GM12891 (cell line): ENCODE data around the gene ANO4.

Experiments used
- DNase-seq: peaks from one replicate; pipeline ENCODE4 v3.0.0; 2011; ENCODE audit warnings: low spot score; ENCODE audit not compliant: insufficient read length
- FAIRE-seq: peaks from 2 replicates; lab custom pipeline; 2011; peaks lifted over from hg19 to GRCh38; lab: Jason Lieb, UNC
- PAX5 ChIP-seq: IDR thresholded peaks from 2 replicates; pipeline ENCODE4 v1.6.1; 2011; ENCODE audit warnings: low read length, moderate library complexity, mild to moderate bottlenecking; ENCODE audit not compliant: insufficient read depth, severe bottlenecking
- POLR2A ChIP-seq: IDR thresholded peaks from 2 replicates; pipeline ENCODE4 v1.6.1; 2011; ENCODE audit warnings: low read depth, low read length, control low read depth
- POLR2AphosphoS5 ChIP-seq: IDR thresholded peaks from 2 replicates; pipeline ENCODE4 v1.6.1; 2011; ENCODE audit warnings: low read depth, low read length, control low read depth
- POU2F2 ChIP-seq: IDR thresholded peaks from 2 replicates; pipeline ENCODE4 v1.6.1; 2011; ENCODE audit warnings: low read depth, mild to moderate bottlenecking, control low read depth, low read length, moderate library complexity
- SPI1 ChIP-seq: IDR thresholded peaks from 2 replicates; pipeline ENCODE4 v1.6.1; 2011; ENCODE audit warnings: low read depth, low read length, control low read depth
- TAF1 ChIP-seq: IDR thresholded peaks from 2 replicates; pipeline ENCODE4 v1.6.1; 2011; ENCODE audit warnings: low read depth, low read length, control low read depth

The ANO4 gene

DNA sequence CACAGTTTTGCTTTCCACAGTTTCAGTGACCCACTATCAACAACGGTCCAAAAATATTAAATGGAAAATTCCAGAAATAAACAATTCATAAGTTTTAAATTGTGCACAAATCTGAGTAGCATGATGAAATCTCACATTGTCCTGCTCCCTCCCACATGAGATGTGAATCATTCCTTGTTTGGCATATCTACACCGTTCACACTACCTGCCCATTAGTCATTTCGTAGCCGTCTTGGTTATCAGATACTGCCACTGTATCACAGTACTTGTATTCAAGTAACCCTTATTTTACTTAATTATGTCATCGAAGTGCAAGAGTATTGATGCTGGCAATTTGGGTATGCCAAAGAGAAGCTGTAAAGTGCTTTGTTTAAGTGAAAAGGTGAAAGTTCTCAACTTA is 270.1 kb downstream of the ANO4 start:
- no peak for TF ChIP-seq SPI1
- TF ChIP-seq TAF1, result no peak
- TF ChIP-seq POLR2AphosphoS5, result no peak
- TF ChIP-seq POU2F2, result no peak
- TF ChIP-seq PAX5, result no peak
- no peak for TF ChIP-seq POLR2A
- FAIRE-seq (no peak), DNase-seq (no peak)

DNA sequence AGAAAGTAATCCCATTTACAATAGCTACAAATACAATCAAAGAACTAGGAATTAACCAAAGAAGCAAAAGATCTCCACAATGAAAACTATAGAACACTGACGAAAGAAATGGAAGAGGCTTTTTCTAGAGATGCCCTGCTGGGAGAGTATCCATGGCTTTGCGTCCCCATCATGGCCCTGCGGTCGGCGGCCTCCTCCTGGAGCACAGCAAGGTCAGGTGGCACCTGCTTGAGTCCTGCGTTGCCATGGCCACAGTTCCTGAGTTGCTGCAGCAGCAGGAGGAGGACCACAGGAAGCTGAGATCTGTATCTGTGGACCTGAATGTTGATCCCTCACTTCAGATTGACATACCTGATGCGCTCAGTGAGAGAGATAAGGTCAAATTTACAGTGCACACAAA is 271.9 kb downstream of the ANO4 start:
- DNase-seq, result no peak
- TF ChIP-seq TAF1 (no peak), SPI1 (no peak), POLR2AphosphoS5 (no peak), PAX5 (no peak), POLR2A (no peak)
- FAIRE-seq, result no peak

DNA sequence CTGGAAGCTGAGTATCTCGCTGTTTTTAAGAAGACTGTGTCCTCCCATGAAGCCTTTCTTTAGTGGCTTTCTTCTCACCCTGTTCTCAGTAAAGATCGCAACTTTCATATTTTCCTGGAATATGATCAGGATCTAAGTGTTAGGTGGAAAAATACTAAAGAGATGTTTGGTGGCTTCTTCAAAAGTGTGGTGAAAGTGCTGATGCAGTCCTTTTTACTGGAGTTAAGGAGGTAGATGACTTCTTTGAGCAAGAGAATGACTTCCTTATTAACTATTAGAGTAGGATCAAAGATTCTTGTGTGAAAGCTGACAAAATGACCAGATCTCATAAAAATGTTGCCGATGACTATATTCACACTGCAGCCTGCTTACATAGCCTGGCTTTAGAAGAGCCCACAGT is 273.8 kb downstream of the ANO4 start:
- TF ChIP-seq POLR2AphosphoS5 (no peak), SPI1 (no peak), PAX5 (no peak)

DNA sequence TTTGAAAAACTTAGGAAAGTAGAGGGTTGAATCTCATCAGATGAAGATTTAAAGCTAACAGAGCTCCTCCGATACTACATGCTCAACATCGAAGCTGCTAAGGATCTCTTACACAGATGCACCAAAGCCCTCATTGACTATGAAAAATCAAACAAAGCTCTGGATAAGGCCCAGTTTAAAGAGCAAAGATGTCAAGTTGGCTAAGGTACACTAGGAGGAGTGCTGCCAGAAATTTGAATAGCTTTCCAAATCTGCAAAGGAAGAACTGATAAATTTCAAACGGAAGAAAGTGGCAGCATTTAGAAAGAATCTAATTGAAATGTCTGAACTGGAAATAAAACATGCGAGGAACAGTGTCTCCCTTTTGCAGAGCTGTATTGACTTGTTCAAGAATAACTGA is 274.3 kb downstream of the ANO4 start:
- DNase-seq (no peak), FAIRE-seq (no peak)
- TF ChIP-seq POLR2A (no peak), POU2F2 (no peak), PAX5 (no peak), SPI1 (no peak), TAF1 (no peak), POLR2AphosphoS5 (no peak)

More for the DNA sequence above, 273.8 kb downstream of the ANO4 start:
- DNase-seq (no peak), FAIRE-seq (no peak)

DNA sequence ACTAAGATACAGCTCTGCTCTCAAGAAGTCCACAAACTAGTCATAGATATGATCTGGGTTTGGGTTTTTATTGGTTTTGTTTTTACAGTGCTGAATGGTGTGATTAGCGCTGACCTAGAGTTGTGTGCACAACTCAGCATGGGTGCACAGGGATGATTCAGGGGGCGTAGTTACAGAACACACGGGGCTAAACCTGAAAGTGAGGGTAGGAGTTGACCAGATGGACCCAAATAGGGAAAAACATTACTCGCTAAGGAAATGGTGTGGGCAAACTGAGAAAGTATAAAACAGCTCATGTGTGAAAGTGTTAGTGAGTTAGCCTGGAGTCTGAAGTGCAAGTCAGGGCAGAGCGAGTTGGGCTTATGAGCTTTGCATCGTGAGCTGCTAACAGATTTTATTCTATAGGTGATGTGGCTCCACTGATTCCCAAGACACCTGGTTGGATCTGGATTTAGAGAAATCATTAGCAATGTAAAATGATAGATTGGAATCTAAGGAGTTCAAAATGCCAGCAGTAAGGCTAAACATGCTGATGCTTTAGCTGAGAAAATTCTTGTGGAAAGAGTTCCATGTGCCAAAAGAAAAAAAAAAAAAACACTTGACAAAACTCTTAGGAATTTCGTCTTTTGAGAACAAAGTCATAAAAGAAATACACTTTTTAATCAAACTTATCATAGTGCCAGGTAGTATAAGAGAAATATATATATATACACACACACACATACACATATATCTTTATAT is 280.5 kb downstream of the ANO4 start:
- FAIRE-seq (no peak), DNase-seq (no peak)
- TF ChIP-seq POLR2A (no peak), SPI1 (no peak), POU2F2 (no peak), PAX5 (no peak), TAF1 (no peak), POLR2AphosphoS5 (no peak)

DNA sequence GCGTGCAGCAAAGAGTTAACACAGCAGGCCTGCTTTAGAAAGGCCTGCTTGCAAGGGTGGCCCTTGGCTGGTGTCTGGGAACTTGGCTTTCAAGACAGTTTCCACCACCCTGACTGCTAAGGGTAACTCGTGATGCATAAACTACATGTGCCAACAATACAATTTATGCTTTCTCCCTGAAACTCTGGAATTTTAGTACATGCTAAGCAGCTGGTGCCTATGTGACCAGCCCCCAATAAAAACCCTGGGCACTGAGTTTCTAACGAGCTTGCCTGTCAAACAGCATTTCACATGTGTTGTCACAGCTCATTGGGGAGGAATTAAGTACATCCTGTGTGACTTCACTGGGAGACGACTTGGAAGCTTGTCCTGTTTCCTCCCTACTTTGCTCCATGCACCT is 282.3 kb downstream of the ANO4 start:
- TF ChIP-seq SPI1 (no peak), POLR2AphosphoS5 (no peak), POU2F2 (no peak)
- DNase-seq, result no peak
- no peak for FAIRE-seq

DNA sequence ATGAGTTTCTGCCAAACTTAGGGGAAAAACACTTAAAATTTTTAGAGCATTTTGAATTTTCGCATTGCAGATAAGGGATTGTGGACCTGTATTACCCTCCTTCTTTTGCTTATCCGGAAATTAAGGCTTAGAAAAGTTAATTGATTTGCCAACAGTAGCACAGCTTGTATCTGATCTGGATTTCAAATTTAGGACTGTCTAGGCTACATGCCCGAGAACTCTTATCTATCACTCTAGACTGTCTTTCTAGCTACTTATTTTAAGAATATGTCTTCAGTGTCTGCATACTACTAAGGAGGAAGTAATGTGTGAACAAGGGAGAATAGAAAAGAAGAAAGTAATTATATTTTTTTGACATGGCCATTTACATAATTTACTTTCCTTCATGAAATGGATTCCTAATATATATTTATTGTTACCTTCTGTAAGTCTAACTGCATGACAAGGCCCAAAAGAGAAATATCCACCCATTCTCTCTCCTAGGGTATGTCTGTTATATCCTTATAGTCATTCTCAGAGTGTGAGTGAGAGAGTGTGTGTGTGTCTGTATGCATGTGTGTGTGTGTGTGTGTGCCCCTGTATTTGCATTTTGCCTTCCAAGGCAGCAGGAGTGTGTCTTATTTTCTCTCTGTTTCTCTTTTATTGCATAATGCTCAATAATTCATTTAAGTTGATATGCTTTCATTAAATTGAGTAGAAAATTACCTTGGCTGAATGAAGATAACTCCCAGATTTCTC is 283.4 kb downstream of the ANO4 start:
- DNase-seq (no peak), FAIRE-seq (no peak)
- TF ChIP-seq POLR2A (no peak), POU2F2 (no peak), SPI1 (no peak), POLR2AphosphoS5 (no peak), TAF1 (no peak), PAX5 (no peak)

DNA sequence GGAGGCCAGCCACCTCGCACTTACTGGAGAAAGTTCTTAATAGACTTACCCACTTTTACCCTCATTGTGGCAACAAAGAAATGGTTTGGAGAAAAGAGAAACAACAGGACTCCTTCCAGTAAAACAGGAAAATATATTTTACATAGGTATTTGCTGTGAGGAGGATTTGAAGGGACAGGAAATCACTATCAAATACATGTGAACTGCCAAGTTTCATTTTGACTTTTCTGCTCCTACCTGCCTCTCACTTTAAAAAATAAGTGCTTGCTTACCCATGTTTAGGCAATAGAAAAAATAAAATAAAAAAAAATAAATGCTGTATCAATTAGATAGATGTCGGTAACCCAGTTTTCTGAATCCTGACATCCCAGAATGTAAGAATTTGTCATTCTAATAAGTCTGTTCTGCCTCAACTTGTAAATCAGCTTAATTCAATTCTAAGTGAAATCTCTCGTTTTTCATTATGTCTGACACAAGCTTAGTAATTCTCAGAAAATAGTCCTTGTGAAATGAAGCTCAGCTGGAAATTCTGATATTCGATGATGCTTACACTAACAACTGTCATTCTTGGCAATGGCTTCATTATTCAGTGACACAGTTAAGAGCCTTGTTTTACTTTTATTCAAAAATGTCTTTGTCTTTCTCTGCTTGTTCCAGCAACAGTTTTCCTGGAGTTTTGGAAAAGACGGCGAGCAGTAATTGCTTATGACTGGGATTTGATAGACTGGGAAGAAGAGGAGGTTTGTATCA is 284.1 kb downstream of the ANO4 start:
- DNase-seq (no peak), FAIRE-seq (no peak)
- TF ChIP-seq PAX5, result no peak
- no peak for TF ChIP-seq POLR2AphosphoS5
- no peak for TF ChIP-seq POLR2A
- no peak for TF ChIP-seq TAF1
- no peak for TF ChIP-seq POU2F2
- no peak for TF ChIP-seq SPI1

DNA sequence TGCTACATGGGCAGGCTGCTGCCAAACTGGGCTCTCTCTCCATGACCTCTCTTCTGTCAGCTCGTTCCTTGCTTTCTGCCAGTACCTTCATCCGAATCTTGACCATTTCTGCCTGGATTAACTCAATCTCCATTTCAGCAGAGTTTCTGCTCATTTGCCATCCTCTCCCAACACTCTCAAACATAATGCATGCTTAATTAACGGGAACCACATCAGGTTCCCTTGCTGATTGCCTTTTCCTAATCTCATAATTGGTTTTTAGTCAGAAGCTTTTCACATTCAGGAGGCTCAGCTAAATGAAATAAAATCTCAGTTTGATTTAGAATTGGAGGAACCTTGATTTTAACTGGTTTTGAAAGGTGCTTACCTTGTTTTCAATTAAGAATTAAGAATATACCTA is 288.1 kb downstream of the ANO4 start:
- no peak for DNase-seq
- FAIRE-seq, result no peak
- no peak for TF ChIP-seq POLR2AphosphoS5
- TF ChIP-seq POLR2A, result no peak
- no peak for TF ChIP-seq POU2F2
- no peak for TF ChIP-seq PAX5
- no peak for TF ChIP-seq SPI1
- no peak for TF ChIP-seq TAF1
